Immature natural killer cell (primary cell): ENCODE data around the gene IL17F. TPM values are rescaled to one million over a fixed set of nuclear protein-coding genes. Genes with fewer than 3 reads are reported as not detected.

ENCODE experiments used
- DNase-seq, 3 donors: peaks; one replicate each; pipeline ENCODE4 v3.0.0; 2022; ENCODE audit warnings: mixed read lengths in 1 of 3
- H3K27ac Mint-ChIP-seq, 6 donors: one replicate each; pipeline ENCODE4 v1.8.0; 2020; ENCODE audit warnings: mixed read lengths in 6 of 6, mild to moderate bottlenecking in 5 of 6, inconsistent platforms in 4 of 6, moderate library complexity in 3 of 6
- H3K27me3 Mint-ChIP-seq, 3 donors: one replicate each; pipeline ENCODE4 v1.8.0; 2020 to 2021; ENCODE audit warnings: low read depth in 3 of 3, mild to moderate bottlenecking in 3 of 3, mixed read lengths in 3 of 3, moderate library complexity in 3 of 3, inconsistent platforms in 1 of 3
- H3K36me3 Mint-ChIP-seq, 3 donors: one replicate each; pipeline ENCODE4 v1.8.0; 2020; ENCODE audit warnings: mixed read lengths in 3 of 3, inconsistent platforms in 2 of 3, mild to moderate bottlenecking in 2 of 3
- H3K4me1 Mint-ChIP-seq, 2 donors: one replicate each; pipeline ENCODE4 v1.8.0; 2020; ENCODE audit warnings: inconsistent platforms in 2 of 2, mild to moderate bottlenecking in 2 of 2, mixed read lengths in 2 of 2, moderate library complexity in 1 of 2
- H3K4me3 Mint-ChIP-seq, 5 donors: one replicate each; pipeline ENCODE4 v1.8.0; 2020; ENCODE audit warnings: mild to moderate bottlenecking in 5 of 5, mixed read lengths in 5 of 5, inconsistent platforms in 3 of 5, moderate library complexity in 3 of 5
- H3K9me3 Mint-ChIP-seq, 6 donors: one replicate each; pipeline ENCODE4 v1.8.0; 2020; ENCODE audit warnings: mild to moderate bottlenecking in 6 of 6, mixed read lengths in 6 of 6, inconsistent platforms in 4 of 6, moderate library complexity in 3 of 6
- polyA plus RNA-seq, 3 donors: library from polyadenylated mRNA; unstranded; fragments of 300-500 nt; fragmentation: Illumina TruSeq; gene quantifications; one replicate each; pipeline ENCODE4 v1.2.3, GENCODE V29; 2021

The IL17F gene
- polyA plus RNA-seq, 3 donors from 2014 or later = not detected

DNA sequence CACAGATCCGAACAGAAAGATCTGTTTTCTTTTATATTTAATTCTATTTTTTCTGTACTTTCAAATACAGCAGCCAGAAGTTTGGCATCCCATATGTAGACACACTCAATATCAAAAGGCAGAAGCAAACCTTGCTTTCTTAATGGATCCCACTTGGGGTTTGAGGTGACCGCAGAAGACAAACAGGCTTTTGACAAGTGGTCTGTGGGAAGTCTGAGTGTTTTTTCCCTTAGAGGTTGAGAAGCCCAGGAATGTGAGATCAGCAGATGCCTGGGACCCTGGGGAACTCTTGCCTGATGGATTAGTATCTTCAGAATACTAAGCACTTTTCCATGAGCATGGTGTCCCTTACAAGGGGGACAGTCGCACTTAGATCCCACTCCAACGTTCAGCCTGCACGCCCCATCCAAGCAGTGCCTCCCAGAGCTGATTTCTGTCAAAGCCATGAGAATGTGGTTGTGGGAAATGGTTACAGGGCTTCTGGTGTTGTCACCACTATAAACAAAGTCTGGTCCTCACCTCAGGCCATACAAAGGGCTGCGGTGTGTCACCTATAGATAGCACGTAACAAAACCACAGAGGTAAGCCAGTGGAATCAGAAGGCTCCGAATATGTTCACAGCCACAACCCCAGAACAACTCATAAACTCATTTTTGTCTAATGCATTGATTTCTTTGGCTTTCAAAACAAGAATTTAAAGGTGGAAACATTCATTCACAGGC lies 12.7 kb downstream of the IL17F start:
- Mint-ChIP-seq H3K36me3 (no peaks in the 10 kb centered on the region), H3K4me3 (peak overlapping the region in 2 of 5 donors; percentile 5 to 35), H3K9me3 (no peaks in the 10 kb centered on the region), H3K27ac (peak overlapping the region in 2 of 6 donors; percentile 58 to 79), H3K27me3 (peaks cover 16 to 24% (median 24%) of the 10 kb centered on the region in 3 donors), H3K4me1 (peaks cover 8 to 20% of the 10 kb centered on the region in 2 donors)
- peak; percentile 67 to 74 (median 74) for DNase-seq

DNA sequence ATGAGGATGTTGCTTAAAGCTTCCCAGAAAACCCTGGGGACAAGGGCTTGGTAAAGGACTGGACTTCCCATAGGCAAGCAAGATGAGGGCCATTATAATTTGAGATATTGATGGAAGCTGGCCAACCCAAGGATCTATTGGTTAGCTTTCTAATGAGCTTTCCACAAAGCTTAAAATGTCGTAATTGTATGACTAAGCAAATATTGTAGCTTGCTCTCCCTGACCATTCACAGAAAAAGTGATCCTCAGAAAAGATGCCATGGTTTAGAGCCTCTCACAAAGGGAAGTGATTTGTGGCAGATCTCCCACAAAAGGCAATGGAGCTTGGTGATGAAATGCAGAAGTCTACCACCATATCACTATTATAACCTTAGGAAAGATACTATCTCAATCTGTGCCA lies 13.6 kb downstream of the IL17F start:
- H3K27me3 Mint-ChIP-seq = peaks cover 13 to 20% (median 20%) of the 10 kb centered on the region in 3 donors

GRCh38 chr6:52227495-52227894 lies 16.8 kb downstream of the IL17F start:
- peaks cover 7 to 25% (median 13%) of the 10 kb centered on the region in 3 donors for H3K27me3 Mint-ChIP-seq
- peak in 2 of 3 donors; percentile 13 to 44 for DNase-seq
- H3K4me3 Mint-ChIP-seq = no peak overlapping the region
- H3K27ac Mint-ChIP-seq = peak overlapping the region in 1 of 6 donors; percentile 2
- H3K9me3 Mint-ChIP-seq = no peaks in the 10 kb centered on the region
- no peaks in the 10 kb centered on the region for H3K36me3 Mint-ChIP-seq
- H3K4me1 Mint-ChIP-seq = peaks cover 8 to 23% of the 10 kb centered on the region in 2 donors

More for the DNA sequence above, 13.6 kb downstream of the IL17F start:
- Mint-ChIP-seq H3K36me3 (no peaks in the 10 kb centered on the region), H3K27ac (no peak overlapping the region), H3K4me1 (peaks cover 8 to 20% of the 10 kb centered on the region in 2 donors), H3K9me3 (no peaks in the 10 kb centered on the region), H3K4me3 (no peak overlapping the region)
- DNase-seq = no peak

- peak; percentile 24 to 38 (median 36) for DNase-seq
- no peaks in the 10 kb centered on the region for H3K36me3 Mint-ChIP-seq
- H3K4me1 Mint-ChIP-seq = peaks cover 7 to 14% of the 10 kb centered on the region in 2 donors
- peak overlapping the region in 2 of 5 donors; percentile 8 to 39 for H3K4me3 Mint-ChIP-seq
- peak overlapping the region in 1 of 6 donors; percentile 36 for H3K27ac Mint-ChIP-seq
- H3K9me3 Mint-ChIP-seq = no peaks in the 10 kb centered on the region
- peaks cover 5 to 23% (median 11%) of the 10 kb centered on the region in 3 donors for H3K27me3 Mint-ChIP-seq
Measured at GRCh38 chr6:52221302-52221701, 23.0 kb downstream of the IL17F start.

GRCh38 chr6:52217761-52218160 lies 26.5 kb downstream of the IL17F start:
- Mint-ChIP-seq H3K4me1 (peaks cover 7 to 14% of the 10 kb centered on the region in 2 donors), H3K9me3 (no peaks in the 10 kb centered on the region), H3K27ac (no peak overlapping the region), H3K27me3 (peaks cover 3 to 11% (median 11%) of the 10 kb centered on the region in 3 donors), H3K4me3 (no peak overlapping the region), H3K36me3 (no peaks in the 10 kb centered on the region)
- no peak for DNase-seq

- no peak overlapping the region for H3K27ac Mint-ChIP-seq
- peaks cover 7 to 9% of the 10 kb centered on the region in 2 donors for H3K4me1 Mint-ChIP-seq
- DNase-seq = no peak
- no peak overlapping the region for H3K4me3 Mint-ChIP-seq
- no peaks in the 10 kb centered on the region for H3K36me3 Mint-ChIP-seq
- peaks cover 3 to 14% (median 12%) of the 10 kb centered on the region in 3 donors for H3K27me3 Mint-ChIP-seq
- H3K9me3 Mint-ChIP-seq = no peaks in the 10 kb centered on the region
Measured at GRCh38 chr6:52216932-52217575, 27.2 kb downstream of the IL17F start.

DNA sequence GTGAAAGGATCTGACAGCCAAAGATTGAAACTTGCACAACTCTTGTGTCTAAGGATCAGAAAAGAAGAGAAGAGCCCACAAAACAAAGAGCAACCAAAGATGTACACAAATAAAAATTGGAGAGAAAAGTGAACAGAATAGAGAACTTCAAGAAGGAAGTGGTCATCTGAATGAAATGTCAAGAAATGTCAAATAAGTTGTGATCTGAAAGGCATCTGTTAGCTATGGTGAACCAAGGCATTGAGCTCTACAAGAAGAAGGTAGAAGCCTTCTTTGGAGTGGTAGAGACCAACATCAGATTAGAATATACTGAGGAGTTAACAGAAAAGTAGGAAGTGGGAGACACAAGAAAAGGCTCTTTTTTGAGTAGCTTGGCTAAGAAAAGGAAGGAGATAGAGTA lies 28.5 kb downstream of the IL17F start:
- DNase-seq = no peak
- Mint-ChIP-seq H3K4me3 (no peak overlapping the region), H3K27me3 (peaks cover 0 to 12% (median 12%) of the 10 kb centered on the region in 3 donors), H3K9me3 (no peaks in the 10 kb centered on the region), H3K4me1 (no peaks in the 10 kb centered on the region), H3K27ac (no peak overlapping the region), H3K36me3 (no peaks in the 10 kb centered on the region)

DNA sequence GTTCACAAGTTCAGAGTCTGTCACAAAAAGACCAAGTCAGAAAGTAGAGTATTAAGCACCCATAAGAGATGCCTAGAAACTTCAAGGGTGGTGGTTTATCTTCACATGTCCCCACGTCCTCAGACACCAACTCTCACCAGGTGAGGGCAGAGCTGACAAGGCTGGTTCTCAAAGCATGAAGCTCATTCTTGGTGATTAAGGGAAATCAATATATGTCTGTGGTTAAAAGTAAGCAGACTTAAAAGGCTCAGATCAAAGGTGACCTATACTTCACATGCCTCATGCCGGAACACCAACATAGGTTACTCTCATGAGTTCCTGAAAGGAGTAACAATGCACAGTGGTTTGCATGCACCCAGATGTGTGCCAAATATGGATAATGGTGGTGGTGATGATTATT lies 31.2 kb downstream of the IL17F start:
- H3K9me3 Mint-ChIP-seq = no peaks in the 10 kb centered on the region
- H3K27me3 Mint-ChIP-seq = peaks cover 0 to 8% (median 5%) of the 10 kb centered on the region in 3 donors
- no peak overlapping the region for H3K4me3 Mint-ChIP-seq
- no peaks in the 10 kb centered on the region for H3K4me1 Mint-ChIP-seq
- H3K36me3 Mint-ChIP-seq = no peaks in the 10 kb centered on the region
- no peak overlapping the region for H3K27ac Mint-ChIP-seq
- DNase-seq = no peak

GRCh38 chr6:52210227-52210626 lies 34.1 kb downstream of the IL17F start:
- H3K27ac Mint-ChIP-seq = no peak overlapping the region
- no peaks in the 10 kb centered on the region for H3K36me3 Mint-ChIP-seq
- H3K9me3 Mint-ChIP-seq = peaks cover 0 to 4% (median 0%) of the 10 kb centered on the region in 6 donors
- peaks cover 2 to 8% (median 7%) of the 10 kb centered on the region in 3 donors for H3K27me3 Mint-ChIP-seq
- no peak overlapping the region for H3K4me3 Mint-ChIP-seq
- H3K4me1 Mint-ChIP-seq = no peaks in the 10 kb centered on the region
- DNase-seq = no peak

GRCh38 chr6:52209770-52210169 lies 34.5 kb downstream of the IL17F start:
- H3K9me3 Mint-ChIP-seq = peaks cover 0 to 4% (median 0%) of the 10 kb centered on the region in 6 donors
- no peak for DNase-seq
- no peaks in the 10 kb centered on the region for H3K36me3 Mint-ChIP-seq
- no peak overlapping the region for H3K4me3 Mint-ChIP-seq
- peaks cover 2 to 8% (median 7%) of the 10 kb centered on the region in 3 donors for H3K27me3 Mint-ChIP-seq
- no peak overlapping the region for H3K27ac Mint-ChIP-seq
- no peaks in the 10 kb centered on the region for H3K4me1 Mint-ChIP-seq

- DNase-seq = no peak
- H3K4me3 Mint-ChIP-seq = no peak overlapping the region
- no peaks in the 10 kb centered on the region for H3K4me1 Mint-ChIP-seq
- H3K27ac Mint-ChIP-seq = no peak overlapping the region
- H3K27me3 Mint-ChIP-seq = peaks cover 2 to 8% (median 7%) of the 10 kb centered on the region in 3 donors
- H3K9me3 Mint-ChIP-seq = peaks cover 0 to 4% (median 0%) of the 10 kb centered on the region in 6 donors
- no peaks in the 10 kb centered on the region for H3K36me3 Mint-ChIP-seq
Measured at GRCh38 chr6:52208612-52209011, 35.7 kb downstream of the IL17F start.

GRCh38 chr6:52207066-52207465 lies 37.2 kb downstream of the IL17F start:
- H3K27me3 Mint-ChIP-seq = peaks cover 2 to 8% (median 3%) of the 10 kb centered on the region in 3 donors
- H3K27ac Mint-ChIP-seq = no peak overlapping the region
- H3K36me3 Mint-ChIP-seq = no peaks in the 10 kb centered on the region
- no peaks in the 10 kb centered on the region for H3K4me1 Mint-ChIP-seq
- no peak for DNase-seq
- no peak overlapping the region for H3K4me3 Mint-ChIP-seq
- peaks cover 0 to 4% (median under 1%) of the 10 kb centered on the region in 6 donors for H3K9me3 Mint-ChIP-seq

DNA sequence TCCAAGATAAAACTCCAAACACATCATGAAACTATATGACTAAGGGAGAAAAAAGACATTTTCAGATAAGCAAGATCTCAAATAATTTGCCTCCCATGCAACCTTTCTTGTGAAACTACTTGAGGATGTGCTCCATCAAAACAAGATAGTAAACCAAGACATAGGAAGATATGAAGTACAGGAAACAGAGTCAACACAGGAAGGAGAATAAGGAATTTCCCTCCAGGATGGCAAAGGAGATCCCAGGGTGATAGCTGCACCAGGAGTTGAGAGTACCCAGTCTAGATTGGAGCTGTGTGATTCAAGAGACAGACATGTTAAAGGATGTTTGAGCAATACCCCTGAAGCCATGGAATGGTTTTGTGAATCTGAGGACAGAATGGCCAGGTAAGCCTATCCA lies 42.8 kb downstream of the IL17F start:
- H3K27ac Mint-ChIP-seq = no peak overlapping the region
- peaks cover 18 to 43% (median 27%) of the 10 kb centered on the region in 6 donors for H3K9me3 Mint-ChIP-seq
- peaks cover 7 to 20% (median 7%) of the 10 kb centered on the region in 3 donors for H3K27me3 Mint-ChIP-seq
- H3K4me1 Mint-ChIP-seq = no peaks in the 10 kb centered on the region
- no peak overlapping the region for H3K4me3 Mint-ChIP-seq
- peaks cover 0 to 8% (median 3%) of the 10 kb centered on the region in 3 donors for H3K36me3 Mint-ChIP-seq
- no peak for DNase-seq

GRCh38 chr6:52201046-52201445 lies 43.3 kb downstream of the IL17F start:
- H3K36me3 Mint-ChIP-seq = peaks cover 0 to 8% (median 3%) of the 10 kb centered on the region in 3 donors
- no peak for DNase-seq
- H3K9me3 Mint-ChIP-seq = peaks cover 18 to 43% (median 27%) of the 10 kb centered on the region in 6 donors
- H3K4me1 Mint-ChIP-seq = no peaks in the 10 kb centered on the region
- no peak overlapping the region for H3K27ac Mint-ChIP-seq
- H3K27me3 Mint-ChIP-seq = peaks cover 7 to 20% (median 7%) of the 10 kb centered on the region in 3 donors
- H3K4me3 Mint-ChIP-seq = no peak overlapping the region
